SK-N-MC (cell line): Measurements from ENCODE around the gene CEACAM21.

Source experiments
- EZH2 ChIP-seq: fragments of 200-600 bp; sonication (generic); IDR thresholded peaks from one replicate; pipeline ENCODE4 v1.6.1; 2017; ENCODE audit warnings: antibody characterized with exemption
- FOXP2 ChIP-seq: optimal IDR thresholded peaks from 2 replicates; pipeline ENCODE3; 2011; ENCODE audit warnings: mild to moderate bottlenecking, moderate library complexity; ENCODE audit not compliant: insufficient read depth; ENCODE audit errors: extremely low read length, control extremely low read depth
- POLR2AphosphoS5 ChIP-seq: IDR thresholded peaks from 2 replicates; pipeline ENCODE4 v1.6.1; 2012; ENCODE audit warnings: mild to moderate bottlenecking, low read depth, low read length, borderline replicate concordance

DNA sequence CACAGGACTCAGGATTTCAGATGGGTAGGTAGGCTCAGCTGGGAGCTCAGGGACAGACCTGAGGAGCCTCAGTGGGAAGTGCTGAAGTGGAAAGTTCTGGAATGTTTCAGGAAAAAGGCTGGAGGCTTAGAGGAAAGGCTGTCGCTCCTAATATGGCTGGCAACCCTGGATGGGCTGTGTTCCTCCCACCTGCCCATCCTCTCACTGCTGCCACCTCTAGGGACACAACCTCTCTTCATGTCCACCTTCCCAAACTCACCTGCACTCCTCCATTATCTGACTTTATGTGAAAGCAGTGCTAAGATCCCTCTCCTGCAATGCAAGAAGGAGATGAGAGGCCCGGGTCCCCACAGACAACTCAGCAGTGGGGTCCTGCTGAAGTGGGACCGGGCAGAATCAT, 5.8 kb upstream of the CEACAM21 start:
- TF ChIP-seq POLR2AphosphoS5 (no peak), EZH2 (no peak), FOXP2 (no peak)
